Endodermal cell (in vitro differentiated cells): ENCODE results near the gene LAMTOR1. TPM values are rescaled to one million over a fixed set of nuclear protein-coding genes. Genes with fewer than 3 reads are reported as not detected.
"Not testable (repeated sequence)": the region's sequence is repeated elsewhere in the genome, so short reads cannot be mapped to it uniquely, and the experiment has no call there.

ENCODE experiments used
- DNase-seq: peaks from one replicate; pipeline ENCODE4 v3.0.0-alpha.2; 2017
- H3K27ac ChIP-seq: 2 replicates; pipeline ENCODE4 v1.5.1; 2013; ENCODE audit warnings: mild to moderate bottlenecking, low read depth, low read length, moderate library complexity
- H3K27me3 ChIP-seq: 2 replicates; pipeline ENCODE4 v1.6.1; 2013; ENCODE audit warnings: mild to moderate bottlenecking, low read length, moderate library complexity; ENCODE audit not compliant: insufficient read depth, control insufficient read depth, poor library complexity, severe bottlenecking
- H3K36me3 ChIP-seq: 2 replicates; pipeline ENCODE4 v1.7.0; 2013; ENCODE audit warnings: mild to moderate bottlenecking, low read length, moderate library complexity; ENCODE audit not compliant: control insufficient read depth, insufficient read depth
- H3K4me1 ChIP-seq: one replicate; pipeline ENCODE4 v1.7.0; 2013; ENCODE audit warnings: low read length; ENCODE audit not compliant: control insufficient read depth, insufficient read depth
- H3K4me3 ChIP-seq: 2 replicates; pipeline ENCODE4 v1.5.1; 2013; ENCODE audit warnings: mild to moderate bottlenecking, low read length, moderate library complexity
- H3K9ac ChIP-seq: 2 replicates; pipeline ENCODE4 v1.6.1; 2013; ENCODE audit warnings: mild to moderate bottlenecking, low read length, moderate library complexity; ENCODE audit not compliant: poor library complexity, severe bottlenecking; ENCODE audit errors: extremely low read depth
- H3K9me3 ChIP-seq: 2 replicates; pipeline ENCODE4 v1.6.1; 2013; ENCODE audit warnings: mild to moderate bottlenecking, low read length, moderate library complexity; ENCODE audit not compliant: control insufficient read depth
- H3K27ac Mint-ChIP-seq: 2 replicates; pipeline ENCODE4 v1.8.0; 2020; ENCODE audit warnings: mixed read lengths
- H3K27me3 Mint-ChIP-seq: 2 replicates; pipeline ENCODE4 v1.8.0; 2021; ENCODE audit warnings: mild to moderate bottlenecking, mixed read lengths; ENCODE audit not compliant: insufficient read depth
- H3K36me3 Mint-ChIP-seq: 2 replicates; pipeline ENCODE4 v1.8.0; 2020; ENCODE audit warnings: low read depth, mixed read lengths
- H3K4me1 Mint-ChIP-seq: 2 replicates; pipeline ENCODE4 v1.8.0; 2020; ENCODE audit warnings: mixed read lengths
- H3K4me3 Mint-ChIP-seq: 2 replicates; pipeline ENCODE4 v1.8.0; 2020; ENCODE audit warnings: mild to moderate bottlenecking, moderate library complexity, mixed read lengths
- H3K9me3 Mint-ChIP-seq: 2 replicates; pipeline ENCODE4 v1.8.0; 2020; ENCODE audit warnings: mild to moderate bottlenecking, mixed read lengths
- WGBS, 2 experiments: methylation state at CpG; one replicate each; pipeline versions ENCODE4 v1.1.5 to v1.1.7; 2013; ENCODE audit warnings: missing lambda C conversion rate in 2 of 2, mixed read lengths in 1 of 2; ENCODE audit not compliant: insufficient coverage in 1 of 2, insufficient read length in 1 of 2; 5-methylcytosine and 5-hydroxymethylcytosine counted together
- total RNA-seq, 2 donors: library from RNA; stranded (reverse); fragmentation: NEBNext Ultra II Directional in 1 of 2; extraction: Animal tissue kit (Norgen Biotek cat#: 25700) in 1 of 2; gene quantifications; 2 replicates in 1 of 2; 3 replicates in 1 of 2; pipeline ENCODE4 v1.2.1, GENCODE V29; 2021
- TF ChIP-seq, protein P1 (sequence below): fragments of 200-600 bp; sonication (generic); conservative IDR thresholded peaks from 2 replicates; pipeline ENCODE4 v1.5.0; 2021; ENCODE audit warnings: antibody characterized with exemption, mild to moderate bottlenecking

LAMTOR1 gene
- total RNA-seq, 2 donors from 2014 or later, result 92.0 to 104 TPM

DNA sequence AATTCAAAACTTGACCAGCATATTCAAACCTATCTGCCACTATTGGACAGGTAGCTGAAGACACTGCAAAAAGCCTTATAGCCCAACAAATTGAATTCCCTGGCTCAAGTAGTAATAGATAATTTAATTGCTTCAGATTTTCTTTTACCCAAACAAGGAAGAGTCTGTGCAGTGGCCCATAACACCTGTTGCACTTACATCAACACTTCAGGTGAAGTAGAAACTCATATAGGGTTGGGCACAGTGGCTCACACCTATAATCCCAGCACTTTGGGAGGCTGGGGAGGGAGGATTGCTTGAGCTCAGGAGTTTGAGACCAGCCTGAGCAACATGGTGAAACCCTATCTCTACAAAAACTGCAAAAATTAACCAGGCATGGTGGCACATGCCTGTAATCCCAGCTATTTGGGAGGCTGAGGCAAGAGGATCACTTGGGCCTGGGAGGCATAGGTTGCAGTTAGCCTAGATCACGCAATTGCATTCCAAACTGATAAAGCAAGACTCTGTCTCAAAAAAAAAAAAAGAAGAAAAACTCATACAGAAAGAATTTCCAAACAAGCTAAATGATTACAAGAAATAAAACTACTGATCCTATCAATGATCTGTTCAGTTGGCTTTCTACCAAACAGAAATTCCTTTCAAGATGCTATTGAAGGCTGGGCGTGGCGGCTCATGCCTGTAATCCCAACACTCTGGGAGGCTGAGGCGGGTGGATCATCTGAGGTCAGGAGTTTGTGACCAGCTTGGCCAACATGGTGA lies 41.9 kb upstream of the LAMTOR1 start:
- 81 to 90% methylated on average over 4 of the region's 4 CpGs for WGBS, 2 experiments
- no peak overlapping the region for H3K27ac Mint-ChIP-seq
- TF ChIP-seq, protein P1, sequence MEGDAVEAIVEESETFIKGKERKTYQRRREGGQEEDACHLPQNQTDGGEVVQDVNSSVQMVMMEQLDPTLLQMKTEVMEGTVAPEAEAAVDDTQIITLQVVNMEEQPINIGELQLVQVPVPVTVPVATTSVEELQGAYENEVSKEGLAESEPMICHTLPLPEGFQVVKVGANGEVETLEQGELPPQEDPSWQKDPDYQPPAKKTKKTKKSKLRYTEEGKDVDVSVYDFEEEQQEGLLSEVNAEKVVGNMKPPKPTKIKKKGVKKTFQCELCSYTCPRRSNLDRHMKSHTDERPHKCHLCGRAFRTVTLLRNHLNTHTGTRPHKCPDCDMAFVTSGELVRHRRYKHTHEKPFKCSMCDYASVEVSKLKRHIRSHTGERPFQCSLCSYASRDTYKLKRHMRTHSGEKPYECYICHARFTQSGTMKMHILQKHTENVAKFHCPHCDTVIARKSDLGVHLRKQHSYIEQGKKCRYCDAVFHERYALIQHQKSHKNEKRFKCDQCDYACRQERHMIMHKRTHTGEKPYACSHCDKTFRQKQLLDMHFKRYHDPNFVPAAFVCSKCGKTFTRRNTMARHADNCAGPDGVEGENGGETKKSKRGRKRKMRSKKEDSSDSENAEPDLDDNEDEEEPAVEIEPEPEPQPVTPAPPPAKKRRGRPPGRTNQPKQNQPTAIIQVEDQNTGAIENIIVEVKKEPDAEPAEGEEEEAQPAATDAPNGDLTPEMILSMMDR, result no peak
- Histone ChIP-seq H3K27me3 (no peaks in the 10 kb centered on the region), H3K9me3 (no peaks in the 10 kb centered on the region), H3K36me3 (no peaks in the 10 kb centered on the region), H3K4me3 (no peak overlapping the region), H3K27ac (no peak overlapping the region), H3K4me1 (no peaks in the 10 kb centered on the region), H3K9ac (no peak overlapping the region)
- no peak for DNase-seq
- no peak overlapping the region for H3K4me3 Mint-ChIP-seq
- no peaks in the 10 kb centered on the region for H3K36me3 Mint-ChIP-seq
- H3K27me3 Mint-ChIP-seq, result peaks cover 21% of the 10 kb centered on the region
- no peaks in the 10 kb centered on the region for H3K4me1 Mint-ChIP-seq
- no peaks in the 10 kb centered on the region for H3K9me3 Mint-ChIP-seq

DNA sequence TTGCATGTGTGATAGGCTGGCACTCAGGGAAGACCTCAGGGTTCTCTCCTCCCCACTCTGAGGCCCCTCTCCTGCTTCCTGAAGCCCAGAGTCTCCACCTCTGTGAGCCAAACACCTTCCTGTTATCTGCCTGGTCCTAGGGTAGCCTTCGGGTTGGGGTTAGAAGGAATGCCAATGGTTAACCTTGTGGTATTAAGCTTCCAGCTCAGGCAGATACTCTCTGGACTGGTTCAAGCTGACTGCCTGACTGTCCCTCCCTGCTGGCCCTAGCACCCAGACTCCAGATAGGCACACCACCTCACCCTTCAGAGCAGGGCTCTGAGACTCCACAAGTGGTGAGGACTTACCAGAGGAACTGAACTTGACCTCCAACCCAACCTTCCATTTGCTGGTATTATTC lies 39.4 kb upstream of the LAMTOR1 start:
- H3K9ac ChIP-seq, H3K4me1 ChIP-seq, H3K9me3 ChIP-seq, H3K4me3 Mint-ChIP-seq, DNase-seq, H3K9me3 Mint-ChIP-seq, H3K4me1 Mint-ChIP-seq, H3K27ac ChIP-seq, H3K36me3 ChIP-seq, H3K27me3 ChIP-seq, H3K4me3 ChIP-seq, H3K36me3 Mint-ChIP-seq, H3K27ac Mint-ChIP-seq: not testable (repeated sequence)
- H3K27me3 Mint-ChIP-seq, result peaks cover 24% of the 10 kb centered on the region
- WGBS, 2 experiments, result no CpG with 5 or more reads among the region's 1 CpG

DNA sequence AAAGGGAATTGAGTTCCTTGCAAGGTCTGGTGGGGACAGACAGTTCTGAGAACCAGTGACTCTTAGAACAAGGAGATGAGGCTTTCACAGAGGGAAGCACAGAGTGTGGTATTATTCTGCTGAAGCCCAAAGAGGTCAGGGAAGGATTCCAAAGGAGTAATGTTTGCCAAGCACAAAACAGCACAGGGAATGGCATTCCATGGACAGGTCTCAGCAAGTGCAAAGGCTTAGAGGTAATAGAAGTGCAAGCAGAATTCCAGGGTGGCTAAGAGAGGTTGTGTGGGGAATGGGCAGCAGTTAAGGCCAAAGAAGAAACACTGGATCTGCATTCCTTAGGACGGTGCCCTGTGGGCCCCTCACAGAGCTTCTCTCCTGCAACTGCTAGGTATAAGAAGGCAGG lies 39.0 kb upstream of the LAMTOR1 start:
- H3K27me3 Mint-ChIP-seq, result peaks cover 23% of the 10 kb centered on the region
- H3K27ac ChIP-seq, H3K9me3 Mint-ChIP-seq, H3K4me1 Mint-ChIP-seq, H3K9me3 ChIP-seq, H3K27ac Mint-ChIP-seq, H3K4me1 ChIP-seq, H3K36me3 ChIP-seq, H3K4me3 ChIP-seq, DNase-seq, H3K27me3 ChIP-seq, H3K36me3 Mint-ChIP-seq, H3K9ac ChIP-seq, H3K4me3 Mint-ChIP-seq: not testable (repeated sequence)
- 92% methylated on average over 1 of the region's 1 CpG; no CpG with 5 or more reads in 1 of the 2 experiments for WGBS, 2 experiments

DNA sequence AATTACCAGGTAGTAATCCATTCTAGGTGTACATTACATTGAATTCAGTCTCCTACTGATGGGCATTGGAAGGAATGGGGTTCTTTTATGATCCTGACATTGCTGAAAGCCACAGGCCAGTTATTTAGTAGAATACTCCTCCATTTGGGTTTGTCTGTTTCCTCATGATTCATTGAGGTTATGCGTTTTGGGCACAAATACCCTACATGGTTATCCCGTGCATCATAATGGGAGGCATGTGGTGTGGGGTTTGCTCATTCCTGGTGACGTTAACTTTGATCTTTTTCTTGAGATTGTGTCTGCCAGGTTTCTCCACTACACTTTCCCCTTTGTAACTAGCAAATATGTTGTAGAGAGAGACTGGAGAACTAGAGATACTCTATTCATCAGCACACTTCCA lies 38.0 kb upstream of the LAMTOR1 start:
- Histone ChIP-seq H3K9ac (no peak overlapping the region), H3K27me3 (no peaks in the 10 kb centered on the region), H3K36me3 (no peaks in the 10 kb centered on the region), H3K9me3 (no peaks in the 10 kb centered on the region), H3K27ac (no peak overlapping the region), H3K4me1 (no peaks in the 10 kb centered on the region), H3K4me3 (no peak overlapping the region)
- Mint-ChIP-seq H3K27ac (no peak overlapping the region), H3K4me3 (no peak overlapping the region), H3K27me3 (peaks cover 19% of the 10 kb centered on the region), H3K4me1 (no peaks in the 10 kb centered on the region), H3K36me3 (no peaks in the 10 kb centered on the region), H3K9me3 (no peaks in the 10 kb centered on the region)
- 65% methylated on average over 3 of the region's 3 CpGs; no CpG with 5 or more reads in 1 of the 2 experiments for WGBS, 2 experiments
- TF ChIP-seq, protein P1, result no peak
- no peak for DNase-seq
